Neural progenitor cell (in vitro differentiated cells): ENCODE results near the gene ZFHX3.

Experiments used
- EZH2 ChIP-seq: fragments of 200-600 bp; sonication (generic); IDR thresholded peaks from 2 replicates; pipeline ENCODE4 v1.6.1; 2017; ENCODE audit warnings: antibody characterized with exemption, mild to moderate bottlenecking, moderate library complexity
- TF ChIP-seq, protein P1 (sequence below): fragments of 200-600 bp; sonication (generic); IDR thresholded peaks from 2 replicates; pipeline ENCODE4 v1.5.1; 2017; ENCODE audit warnings: antibody characterized with exemption, mild to moderate bottlenecking

DNA sequence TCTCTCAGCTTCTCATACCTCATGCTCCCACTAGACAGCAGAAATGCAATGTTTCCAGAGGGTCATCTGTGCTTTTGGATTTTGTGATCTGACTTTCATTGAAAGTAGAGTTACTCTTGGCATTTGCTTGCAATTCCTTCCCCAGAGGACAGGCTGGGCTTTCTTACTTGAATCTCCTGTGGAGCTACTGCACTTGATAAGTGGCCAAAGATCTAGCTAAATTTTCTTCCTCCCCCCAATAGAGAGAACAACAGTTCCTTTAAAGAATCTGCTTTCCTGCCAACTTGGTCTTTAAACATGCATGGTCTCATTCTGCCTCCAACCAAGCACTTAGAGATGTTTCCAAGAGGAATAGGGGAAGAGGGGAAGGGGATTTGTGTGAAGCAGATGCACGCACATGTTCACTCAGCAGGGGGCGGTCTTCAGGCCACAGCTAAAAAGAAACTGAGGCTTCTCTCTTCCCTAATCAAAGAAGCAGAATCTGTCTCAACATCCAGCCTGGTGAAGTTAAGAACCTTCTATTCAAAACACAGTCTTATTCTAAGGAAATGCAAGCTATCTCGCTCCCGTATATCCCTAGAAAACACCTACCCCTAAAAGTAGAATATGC lies 229.6 kb downstream of the ZFHX3 start:
- TF ChIP-seq EZH2 = no peak
- TF ChIP-seq, protein P1, sequence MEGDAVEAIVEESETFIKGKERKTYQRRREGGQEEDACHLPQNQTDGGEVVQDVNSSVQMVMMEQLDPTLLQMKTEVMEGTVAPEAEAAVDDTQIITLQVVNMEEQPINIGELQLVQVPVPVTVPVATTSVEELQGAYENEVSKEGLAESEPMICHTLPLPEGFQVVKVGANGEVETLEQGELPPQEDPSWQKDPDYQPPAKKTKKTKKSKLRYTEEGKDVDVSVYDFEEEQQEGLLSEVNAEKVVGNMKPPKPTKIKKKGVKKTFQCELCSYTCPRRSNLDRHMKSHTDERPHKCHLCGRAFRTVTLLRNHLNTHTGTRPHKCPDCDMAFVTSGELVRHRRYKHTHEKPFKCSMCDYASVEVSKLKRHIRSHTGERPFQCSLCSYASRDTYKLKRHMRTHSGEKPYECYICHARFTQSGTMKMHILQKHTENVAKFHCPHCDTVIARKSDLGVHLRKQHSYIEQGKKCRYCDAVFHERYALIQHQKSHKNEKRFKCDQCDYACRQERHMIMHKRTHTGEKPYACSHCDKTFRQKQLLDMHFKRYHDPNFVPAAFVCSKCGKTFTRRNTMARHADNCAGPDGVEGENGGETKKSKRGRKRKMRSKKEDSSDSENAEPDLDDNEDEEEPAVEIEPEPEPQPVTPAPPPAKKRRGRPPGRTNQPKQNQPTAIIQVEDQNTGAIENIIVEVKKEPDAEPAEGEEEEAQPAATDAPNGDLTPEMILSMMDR = peak; percentile 55
